Measurements from ENCODE around the gene PTPRM.

GRCh38 chr18:7577706-7578105 is 10.6 kb downstream of the PTPRM start:
- TF ChIP-seq POLR2A (IDR thresholded peaks at IDR 0.05; ENCODE audit: extremely low read depth, insufficient read length) (no peak), CTCF (IDR thresholded peaks at IDR 0.05; ENCODE audit: low read depth, low read length) (no peak)
